GM12801 (cell line): ENCODE measurements around the gene SF1.

Experiments used
- CTCF ChIP-seq: IDR thresholded peaks from one replicate; pipeline ENCODE4 v1.5.1; 2011; ENCODE audit warnings: control low read depth; ENCODE audit not compliant: insufficient read length; ENCODE audit errors: extremely low read depth

Gene SF1

GRCh38 chr11:64729851-64730382 lies 48.4 kb downstream of the SF1 start:
- no peak for TF ChIP-seq CTCF

- no peak for TF ChIP-seq CTCF
Measured at GRCh38 chr11:64728757-64729365, 49.5 kb downstream of the SF1 start.

GRCh38 chr11:64726867-64727530 lies 51.3 kb downstream of the SF1 start:
- TF ChIP-seq CTCF: no peak

- TF ChIP-seq CTCF: no peak
Measured at GRCh38 chr11:64726211-64726641, 52.1 kb downstream of the SF1 start.

- TF ChIP-seq CTCF: no peak
Measured at GRCh38 chr11:64724863-64725532, 53.3 kb downstream of the SF1 start.

GRCh38 chr11:64723907-64724862 lies 54.2 kb downstream of the SF1 start:
- TF ChIP-seq CTCF: no peak
